Keratinocyte (primary cell): ENCODE measurements around the gene LDAH. TPM values are rescaled to one million over a fixed set of nuclear protein-coding genes. Genes with fewer than 3 reads are reported as not detected.

Source experiments
- DNase-seq: peaks from one replicate; pipeline ENCODE4 v3.0.0-alpha.2; 2011; ENCODE audit warnings: low read depth, missing footprints, low spot score
- FAIRE-seq: peaks from 2 replicates; lab custom pipeline; 2011; peaks lifted over from hg19 to GRCh38; lab: Jason Lieb, UNC
- H2AFZ ChIP-seq: 2 replicates; pipeline ENCODE4 v1.6.0; 2012; ENCODE audit warnings: low read length, control low read depth, inconsistent platforms; ENCODE audit not compliant: control insufficient read depth
- H3K27ac ChIP-seq: 2 replicates; pipeline ENCODE4 v1.5.1; 2011; ENCODE audit warnings: low read length; ENCODE audit not compliant: control insufficient read depth, insufficient read depth
- H3K27me3 ChIP-seq: 3 replicates; pipeline ENCODE4 v1.6.0; 2011; ENCODE audit warnings: low read length; ENCODE audit not compliant: control insufficient read depth, insufficient read depth; ENCODE audit errors: extremely low read depth
- H3K36me3 ChIP-seq, 2 experiments: 2 replicates in 1 of 2; 3 replicates in 1 of 2; pipeline ENCODE4 v1.5.1; 2011; ENCODE audit warnings: low read length in 2 of 2, mild to moderate bottlenecking in 1 of 2; ENCODE audit not compliant: control insufficient read depth in 2 of 2, insufficient read depth in 2 of 2; ENCODE audit errors: extremely low read depth in 1 of 2
- H3K4me1 ChIP-seq: 3 replicates; pipeline ENCODE4 v1.5.1; 2011; ENCODE audit warnings: low read length; ENCODE audit not compliant: control insufficient read depth, insufficient read depth; ENCODE audit errors: extremely low read depth
- H3K4me2 ChIP-seq: 3 replicates; pipeline ENCODE4 v1.6.0; 2011; ENCODE audit warnings: low read depth, low read length; ENCODE audit not compliant: control insufficient read depth, insufficient read depth; ENCODE audit errors: extremely low read depth
- H3K4me3 ChIP-seq, 3 experiments: fragments of 200-600 bp in 1 of 3; sonication (generic) in 1 of 3; 2 replicates in 2 of 3; 3 replicates in 1 of 3; pipeline ENCODE4 v1.5.1; 2011 to 2016; ENCODE audit warnings: low read length in 3 of 3, mild to moderate bottlenecking in 3 of 3, control low read depth in 2 of 3, inconsistent platforms in 1 of 3, low read depth in 1 of 3, mixed read lengths in 1 of 3, mixed run types in 1 of 3, moderate library complexity in 1 of 3; ENCODE audit not compliant: control insufficient read depth in 2 of 3, insufficient read depth in 2 of 3; ENCODE audit errors: extremely low read depth in 1 of 3
- H3K79me2 ChIP-seq: 2 replicates; pipeline ENCODE4 v1.6.0; 2012; ENCODE audit warnings: low read length; ENCODE audit not compliant: control insufficient read depth, insufficient read depth
- H3K9ac ChIP-seq: 3 replicates; pipeline ENCODE4 v1.6.0; 2011; ENCODE audit warnings: low read length; ENCODE audit not compliant: control insufficient read depth, insufficient read depth; ENCODE audit errors: extremely low read depth
- H3K9me1 ChIP-seq: 3 replicates; pipeline ENCODE4 v1.6.0; 2011; ENCODE audit warnings: low read length; ENCODE audit not compliant: control insufficient read depth, insufficient read depth; ENCODE audit errors: extremely low read depth
- H3K9me3 ChIP-seq: 2 replicates; pipeline ENCODE4 v1.5.1; 2012; ENCODE audit warnings: low read depth, low read length; ENCODE audit not compliant: control insufficient read depth
- H4K20me1 ChIP-seq: 3 replicates; pipeline ENCODE4 v1.6.0; 2011; ENCODE audit warnings: low read length; ENCODE audit not compliant: control insufficient read depth, insufficient read depth; ENCODE audit errors: extremely low read depth
- CTCF ChIP-seq, 3 experiments: IDR thresholded peaks in 1 of 3; conservative IDR thresholded peaks in 1 of 3; optimal IDR thresholded peaks in 1 of 3; 2 replicates in 2 of 3; 3 replicates in 1 of 3; pipeline versions ENCODE3 to v1.5.1; 2011; ENCODE audit warnings: low read length in 3 of 3, mild to moderate bottlenecking in 3 of 3, moderate library complexity in 2 of 3, control low read depth in 1 of 3, inconsistent platforms in 1 of 3; ENCODE audit not compliant: insufficient read depth in 2 of 3; ENCODE audit errors: extremely low read depth in 1 of 3
- EZH2 ChIP-seq: IDR thresholded peaks from one replicate; pipeline ENCODE4 v1.6.1; 2012; ENCODE audit warnings: inconsistent platforms, mild to moderate bottlenecking, low read length, moderate library complexity
- dilution Hi-C: fragments of 300-500 bp; cut with MboI; formaldehyde crosslinking; loops from one replicate; pipeline ENCODE4 v1.7.0; 2020; ENCODE audit warnings: low sequenced_read_pairs; ENCODE audit not compliant: extremely low pct_ligation_motif_present
- polyA plus RNA-seq, 5 experiments: library from polyadenylated mRNA; depleted of rRNA in 3 of 5; stranded (reverse) in 3 of 5; stranded (forward) in 1 of 5; unstranded in 1 of 5; fragments of >200 nt; gene quantifications; 1 replicate in 1 of 5; 2 replicates in 3 of 5; 3 replicates in 1 of 5; pipeline versions ENCODE4 v1.2.1 to v1.2.3, GENCODE V29; 2011 to 2012; ENCODE audit warnings: missing spikeins in 2 of 5, low read depth in 1 of 5, low replicate concordance in 1 of 5

The LDAH gene
- polyA plus RNA-seq, 1 donor (not counting 4 experiments of a cell fraction or from before 2014, with no cell fraction given), result 22.7 TPM

DNA sequence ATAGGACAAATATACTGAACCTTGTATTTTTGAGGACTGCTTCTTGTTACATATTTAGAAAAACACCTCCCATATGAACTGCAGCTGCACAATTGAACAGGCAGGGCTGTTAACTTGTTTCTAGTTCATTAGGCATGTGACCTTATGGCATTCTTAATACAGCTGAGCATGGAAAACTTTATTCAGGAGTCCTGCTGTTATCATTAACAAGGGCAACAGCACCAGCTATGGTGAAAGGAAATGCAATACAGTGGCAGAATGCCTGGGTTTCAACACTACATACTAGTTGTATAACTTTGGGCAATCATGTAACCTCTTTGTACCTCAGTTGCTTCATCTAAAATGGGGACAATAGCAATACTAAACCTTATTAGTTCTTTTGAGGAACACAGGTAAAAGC, 84.1 kb downstream of the LDAH start:
- Histone ChIP-seq H3K79me2 (no peaks in the 10 kb centered on the region), H3K27ac (no peak overlapping the region), H3K27me3 (no peaks in the 10 kb centered on the region), H3K9me1 (no peaks in the 10 kb centered on the region), H3K4me3 (no peak overlapping the region), H4K20me1 (no peaks in the 10 kb centered on the region), H3K9ac (no peak overlapping the region), H3K4me1 (no peaks in the 10 kb centered on the region), H3K4me2 (no peak overlapping the region), H3K9me3 (no peaks in the 10 kb centered on the region), H2AFZ (no peak overlapping the region), H3K36me3 (no peaks in the 10 kb centered on the region)
- no peak for FAIRE-seq
- TF ChIP-seq CTCF (optimal IDR thresholded peaks at IDR 0.05 in 1 of 3, IDR thresholded peaks at IDR 0.05 in 1 of 3, conservative IDR thresholded peaks at IDR 0.05 in 1 of 3; ENCODE audit: extremely low read depth in 1 of 3, insufficient read depth in 2 of 3, low read length in 3 of 3) (no peak), EZH2 (no peak)
- dilution Hi-C loops, result no loop called here
- no peak for DNase-seq

DNA sequence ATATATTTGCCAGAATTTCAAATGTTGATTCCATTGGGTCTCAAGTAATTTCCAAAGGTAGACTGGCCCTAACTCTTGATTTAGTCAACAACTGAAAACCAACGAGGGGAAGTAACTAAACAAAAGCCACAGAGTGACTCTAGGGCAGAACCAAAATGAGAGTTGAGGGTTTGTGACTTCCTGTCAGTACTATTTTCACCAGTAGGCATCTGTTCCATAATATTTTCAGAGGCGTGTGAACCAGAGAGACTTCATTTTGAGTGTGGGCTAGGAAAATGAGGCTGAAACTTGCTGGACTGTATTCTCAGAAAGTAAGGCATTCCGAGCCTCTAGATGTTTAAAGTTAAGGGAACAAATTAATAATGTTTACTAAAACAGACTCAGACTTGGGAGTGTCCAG, 85.4 kb downstream of the LDAH start:
- Histone ChIP-seq H4K20me1 (no peaks in the 10 kb centered on the region), H3K27ac (no peak overlapping the region), H3K9ac (no peak overlapping the region), H3K4me3 (no peak overlapping the region), H2AFZ (no peak overlapping the region), H3K4me1 (no peaks in the 10 kb centered on the region), H3K9me3 (no peaks in the 10 kb centered on the region), H3K9me1 (no peaks in the 10 kb centered on the region), H3K27me3 (no peaks in the 10 kb centered on the region), H3K4me2 (no peak overlapping the region), H3K79me2 (no peaks in the 10 kb centered on the region), H3K36me3 (no peaks in the 10 kb centered on the region)
- TF ChIP-seq EZH2, result no peak
- no peak for TF ChIP-seq CTCF (optimal IDR thresholded peaks at IDR 0.05 in 1 of 3, IDR thresholded peaks at IDR 0.05 in 1 of 3, conservative IDR thresholded peaks at IDR 0.05 in 1 of 3; ENCODE audit: extremely low read depth in 1 of 3, insufficient read depth in 2 of 3, low read length in 3 of 3)
- dilution Hi-C loops, result no loop called here
- DNase-seq (no peak), FAIRE-seq (no peak)
